K562 (cell line): ENCODE data around the gene SLC49A4. TPM values are rescaled to one million over a fixed set of nuclear protein-coding genes. Genes with fewer than 3 reads are reported as not detected.

Source experiments
- ATAC-seq: fragments of 200-7000 bp; cut with Tn5 transposase; 3 replicates; pipeline ENCODE4 v1.9.1; 2020; ENCODE audit warnings: moderate library complexity
- BruUV-seq: library from RNA; stranded (reverse); fragments of 400-500 nt; replicated peaks from 2 replicates; lab custom pipeline; 2021; lab: Mats Ljungman, UMichigan
- CTCF ChIA-PET: fragments of 300-600 bp; formaldehyde crosslinking; extraction: SDS; loops from one replicate; lab custom pipeline; 2021; ENCODE audit warnings: low intra/inter-chr PET ratio; lab: Yijun Ruan, JAX
- POLR2A ChIA-PET: fragments of 300-600, 350-650 bp; sonication (Branson Sonifier 250); formaldehyde crosslinking; extraction: SDS; loops from one replicate; lab custom pipeline; 2021; ENCODE audit warnings: antibody characterized with exemption, inconsistent platforms; lab: Yijun Ruan, JAX
- DNase-seq, 4 experiments: peaks; one replicate each; pipeline versions ENCODE4 v3.0.0 to v3.0.0-alpha.2; 2011 to 2018; ENCODE audit warnings: low spot score in 3 of 4, mixed read lengths in 3 of 4; ENCODE audit errors: extremely low read depth in 1 of 4
- FAIRE-seq: peaks from 2 replicates; lab custom pipeline; 2011; peaks lifted over from hg19 to GRCh38; lab: Jason Lieb, UNC
- H2AFZ ChIP-seq: 2 replicates; pipeline ENCODE4 v1.6.0; 2011; ENCODE audit warnings: low read depth, low read length, control low read depth, inconsistent platforms
- H3K27ac ChIP-seq: fragments of 200-600 bp; 3 replicates; pipeline ENCODE4 v1.8.0; 2011; ENCODE audit warnings: low read depth, mild to moderate bottlenecking, control low read depth, inconsistent platforms, low read length, moderate library complexity, mixed read lengths; ENCODE audit errors: extremely low read depth
- H3K27me3 ChIP-seq, 2 experiments: fragments of 300-600 bp in 1 of 2; 2 replicates in 1 of 2; 3 replicates in 1 of 2; pipeline versions ENCODE4 v1.6.0 to v1.8.0; 2011; ENCODE audit warnings: inconsistent platforms in 2 of 2, low read length in 2 of 2, mild to moderate bottlenecking in 1 of 2, mixed read lengths in 1 of 2, moderate library complexity in 1 of 2; ENCODE audit not compliant: control insufficient read depth in 2 of 2, insufficient read depth in 2 of 2
- H3K36me3 ChIP-seq: fragments of 300-600 bp; 3 replicates; pipeline ENCODE4 v1.8.0; 2011; ENCODE audit warnings: mild to moderate bottlenecking, low read length, inconsistent platforms; ENCODE audit not compliant: control insufficient read depth, insufficient read depth
- H3K4me1 ChIP-seq, 2 experiments: fragments of 200-600 bp in 1 of 2; replicated peaks in 1 of 2; 2 replicates in 1 of 2; 3 replicates in 1 of 2; pipeline versions ENCODE4 v1.5.1 to v1.8.0; 2011; ENCODE audit warnings: inconsistent platforms in 2 of 2, low read length in 2 of 2, mild to moderate bottlenecking in 1 of 2, mixed read lengths in 1 of 2, moderate library complexity in 1 of 2; ENCODE audit not compliant: control insufficient read depth in 2 of 2, insufficient read depth in 2 of 2
- H3K4me2 ChIP-seq: 2 replicates; pipeline ENCODE4 v1.6.1; 2011; ENCODE audit warnings: low read length, control low read depth, inconsistent platforms, mixed read lengths; ENCODE audit not compliant: insufficient read depth
- H3K4me3 ChIP-seq: fragments of 200-600 bp; sonication (generic), shearing (Covaris generic); 2 replicates; pipeline ENCODE4 v1.5.1; 2016; ENCODE audit warnings: control low read depth, inconsistent platforms
- H3K79me2 ChIP-seq: fragments of 200-600 bp; 3 replicates; pipeline ENCODE4 v1.8.0; 2011; ENCODE audit warnings: low read length, inconsistent platforms; ENCODE audit not compliant: control insufficient read depth, insufficient read depth
- H3K9ac ChIP-seq, 2 experiments: 2 replicates each; pipeline versions ENCODE4 v1.6.0 to v1.6.1; 2011; ENCODE audit warnings: low read depth in 2 of 2, low read length in 2 of 2, control low read depth in 1 of 2, inconsistent platforms in 1 of 2, mild to moderate bottlenecking in 1 of 2, mixed read lengths in 1 of 2; ENCODE audit not compliant: insufficient read depth in 1 of 2
- H3K9me1 ChIP-seq: one replicate; pipeline ENCODE4 v1.6.0; 2011; ENCODE audit warnings: inconsistent platforms, mild to moderate bottlenecking, low read length, moderate library complexity; ENCODE audit not compliant: control insufficient read depth, insufficient read depth
- H3K9me3 ChIP-seq: replicated peaks from 2 replicates; pipeline ENCODE4 v1.5.1; 2011; ENCODE audit warnings: low read depth, low read length, inconsistent platforms; ENCODE audit not compliant: control insufficient read depth, insufficient read depth
- H4K20me1 ChIP-seq: replicated peaks from 2 replicates; pipeline ENCODE4 v1.6.1; 2011; ENCODE audit warnings: low read length, inconsistent platforms, mixed read lengths; ENCODE audit not compliant: control insufficient read depth, insufficient read depth
- ATF3 ChIP-seq, 2 experiments: fragments of 450-650 bp in 1 of 2; sonication (generic) in 1 of 2; formaldehyde crosslinking in 1 of 2; IDR thresholded peaks in 1 of 2; conservative IDR thresholded peaks in 1 of 2; 2 replicates each; pipeline versions ENCODE4 v1.6.1 to v1.8.1; 2016 to 2023; ENCODE audit warnings: mild to moderate bottlenecking in 2 of 2, moderate library complexity in 2 of 2, inconsistent platforms in 1 of 2, missing genetic modification reagents in 1 of 2
- BDP1 ChIP-seq: IDR thresholded peaks from 3 replicates; pipeline ENCODE4 v1.6.1; 2011; ENCODE audit not compliant: insufficient read length, insufficient read depth
- BRCA1 ChIP-seq, 2 experiments: fragments of 450-650 bp in 1 of 2; sonication (generic) in 1 of 2; formaldehyde crosslinking in 1 of 2; IDR thresholded peaks; 2 replicates each; pipeline versions ENCODE4 v1.5.0 to v1.6.1; 2017 to 2020; ENCODE audit warnings: mild to moderate bottlenecking in 1 of 2, missing genetic modification reagents in 1 of 2
- FOXM1 ChIP-seq, 2 experiments: fragments of 450-650 bp in 1 of 2; sonication (generic) in 1 of 2; formaldehyde crosslinking in 1 of 2; IDR thresholded peaks; 2 replicates each; pipeline versions ENCODE4 v1.6.1 to v1.9.0; 2017 to 2022; ENCODE audit warnings: low read depth in 2 of 2, mild to moderate bottlenecking in 2 of 2, missing genetic modification reagents in 1 of 2, moderate library complexity in 1 of 2
- MIER1 ChIP-seq: fragments of 450-650 bp; IDR thresholded peaks from 2 replicates; pipeline ENCODE4 v1.6.1; 2016; ENCODE audit warnings: antibody characterized with exemption, mild to moderate bottlenecking, low read depth
- NFE2 ChIP-seq: IDR thresholded peaks from 2 replicates; pipeline ENCODE4 v1.6.1; 2014; ENCODE audit warnings: antibody characterized with exemption, low read depth
- NFE2L1 ChIP-seq: fragments of 450-650 bp; IDR thresholded peaks from 2 replicates; pipeline ENCODE4 v1.6.1; 2016; ENCODE audit warnings: missing genetic modification characterization, low read depth, mild to moderate bottlenecking, missing compliant biosample characterization, moderate library complexity, borderline replicate concordance
- TSHZ1 ChIP-seq: fragments of 250-450 bp; sonication (Bioruptor Pico); IDR thresholded peaks from 2 replicates; pipeline ENCODE4 v1.4.0; 2020; ENCODE audit warnings: mild to moderate bottlenecking, moderate library complexity
- ZBTB11 ChIP-seq, 3 experiments: fragments of 200-800 bp in 1 of 3; fragments of 250-450 bp in 1 of 3; fragments of 450-650 bp in 1 of 3; sonication (Bioruptor Pico) in 1 of 3; sonication (Bioruptor generic) in 1 of 3; formaldehyde crosslinking in 1 of 3; IDR thresholded peaks; 2 replicates each; pipeline versions ENCODE4 v1.6.1 to v1.8.0; 2016 to 2022; ENCODE audit warnings: mild to moderate bottlenecking in 2 of 3, missing genetic modification characterization in 2 of 3, missing compliant biosample characterization in 1 of 3, moderate library complexity in 1 of 3
- WGBS: fragments of 100-300 bp; shearing (Covaris generic); methylation state at CpG from one replicate; pipeline ENCODE4 v1.1.6; 2016; ENCODE audit warnings: low coverage, mixed read lengths; ENCODE audit not compliant: insufficient coverage; ENCODE audit errors: missing lambda C conversion rate; 5-methylcytosine and 5-hydroxymethylcytosine counted together
- in situ Hi-C: fragments of 300-500 bp; cut with MboI; formaldehyde crosslinking; loops from 4 replicates; pipeline ENCODE4 v1.15.0; 2018; ENCODE audit warnings: inconsistent platforms, mixed read lengths
- intact Hi-C: fragments of 100-400 bp; cut with micrococcal nuclease; formaldehyde crosslinking; loops from 2 replicates; pipeline ENCODE4 v1.14.2; 2022
- polyA plus RNA-seq, 8 experiments: library from polyadenylated mRNA; depleted of rRNA in 4 of 8; stranded (reverse) in 5 of 8; unstranded in 3 of 8; fragments of >200 nt; fragmentation: Nextera tagmentation in 2 of 8; fragmentation: Illumina TruSeq in 1 of 8; extraction: Ambion mirVana in 2 of 8; extraction: Trizol in 1 of 8; gene quantifications; 2 replicates each; pipeline versions ENCODE4 v1.2.1 to v1.2.3, GENCODE V29; 2011 to 2014; ENCODE audit warnings: inconsistent platforms in 1 of 8, missing spikeins in 1 of 8
- total RNA-seq, 7 experiments: library from RNA; depleted of rRNA in 6 of 7; stranded (reverse); fragments of >200 nt in 6 of 7; fragmentation: Illumina TruSeq in 2 of 7; extraction: Trizol in 2 of 7; gene quantifications; 2 replicates each; pipeline versions ENCODE4 v1.2.1 to v1.2.3, GENCODE V29; 2011 to 2021; ENCODE audit warnings: low replicate concordance in 1 of 7

The SLC49A4 gene
- total and polyA plus RNA-seq, 9 of the 15 experiments (the other 6 are each of a cell fraction or from before 2014, with no cell fraction given): 0.15 to 1.3 (median 0.83) TPM

- BruUV-seq: no TSS peak
- POLR2A ChIA-PET: no interaction called here
- Histone ChIP-seq H4K20me1 (no peaks in the 10 kb centered on the region), H3K36me3 (no peaks in the 10 kb centered on the region), H3K4me2 (no peak overlapping the region), H3K27me3 (peaks cover 11 to 23% of the 10 kb centered on the region in 2 experiments; a peak in 4 of 5 replicates), H3K27ac (no peak overlapping the region), H3K4me3 (no peak overlapping the region), H3K79me2 (no peaks in the 10 kb centered on the region), H2AFZ (no peak overlapping the region), H3K9me3 (no peaks in the 10 kb centered on the region), H3K9ac (no peak overlapping the region), H3K4me1 (no peaks in the 10 kb centered on the region), H3K9me1 (no peaks in the 10 kb centered on the region)
- in situ Hi-C loops (no loop called here), intact Hi-C loops (no loop called here)
- CTCF ChIA-PET: no interaction called here
- FAIRE-seq (no peak), DNase-seq (no peak), ATAC-seq (no peak)
- 0% methylated on average over 4 of the region's 4 CpGs for WGBS
- TF ChIP-seq ATF3 (IDR thresholded peaks at IDR 0.05) (no peak), ATF3 (CRISPR knock-in tag; conservative IDR thresholded peaks at IDR 0.05) (no peak), MIER1 (no peak), NFE2L1 (tag) (no peak), NFE2 (no peak), ZBTB11 (CRISPR knock-in tag; IDR thresholded peaks at IDR 0.05) (no peak), FOXM1 (IDR thresholded peaks at IDR 0.05; ENCODE audit: low read depth) (no peak), FOXM1 (CRISPR knock-in tag; IDR thresholded peaks at IDR 0.05; ENCODE audit: low read depth) (no peak), BRCA1 (IDR thresholded peaks at IDR 0.05) (no peak), BRCA1 (CRISPR knock-in tag; IDR thresholded peaks at IDR 0.05) (no peak), BDP1 (no peak), TSHZ1 (CRISPR knock-in tag) (no peak)
Observed at GRCh38 chr3:122886946-122887345, 92.1 kb downstream of the SLC49A4 start.
